ENCODE data around the gene SPNS3.

DNA sequence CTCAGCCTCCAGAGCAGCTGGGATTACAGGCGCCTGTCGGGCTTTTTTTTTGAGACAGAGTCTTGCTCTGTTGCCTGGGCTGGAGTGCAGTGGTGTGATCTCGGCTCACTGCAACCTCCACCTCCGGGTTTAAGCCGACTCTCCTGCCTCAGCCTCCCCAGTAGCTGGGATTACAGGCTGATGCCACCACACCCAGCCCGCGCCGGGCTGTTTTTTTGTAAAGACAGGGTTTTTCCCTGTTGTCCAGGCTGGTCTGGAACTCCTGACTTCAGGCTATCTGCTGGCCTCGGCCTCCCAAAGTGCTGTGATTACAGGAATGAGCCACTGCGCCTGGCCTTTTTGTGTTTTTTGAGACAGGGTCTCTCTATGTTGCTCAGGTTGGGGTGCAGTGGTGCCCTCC lies 27.4 kb upstream of the SPNS3 start:
- TF ChIP-seq, protein P1, sequence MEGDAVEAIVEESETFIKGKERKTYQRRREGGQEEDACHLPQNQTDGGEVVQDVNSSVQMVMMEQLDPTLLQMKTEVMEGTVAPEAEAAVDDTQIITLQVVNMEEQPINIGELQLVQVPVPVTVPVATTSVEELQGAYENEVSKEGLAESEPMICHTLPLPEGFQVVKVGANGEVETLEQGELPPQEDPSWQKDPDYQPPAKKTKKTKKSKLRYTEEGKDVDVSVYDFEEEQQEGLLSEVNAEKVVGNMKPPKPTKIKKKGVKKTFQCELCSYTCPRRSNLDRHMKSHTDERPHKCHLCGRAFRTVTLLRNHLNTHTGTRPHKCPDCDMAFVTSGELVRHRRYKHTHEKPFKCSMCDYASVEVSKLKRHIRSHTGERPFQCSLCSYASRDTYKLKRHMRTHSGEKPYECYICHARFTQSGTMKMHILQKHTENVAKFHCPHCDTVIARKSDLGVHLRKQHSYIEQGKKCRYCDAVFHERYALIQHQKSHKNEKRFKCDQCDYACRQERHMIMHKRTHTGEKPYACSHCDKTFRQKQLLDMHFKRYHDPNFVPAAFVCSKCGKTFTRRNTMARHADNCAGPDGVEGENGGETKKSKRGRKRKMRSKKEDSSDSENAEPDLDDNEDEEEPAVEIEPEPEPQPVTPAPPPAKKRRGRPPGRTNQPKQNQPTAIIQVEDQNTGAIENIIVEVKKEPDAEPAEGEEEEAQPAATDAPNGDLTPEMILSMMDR (IDR thresholded peaks at IDR 0.05; ENCODE audit: poor library complexity, severe bottlenecking) = no peak
- no peak for TF ChIP-seq MXI1 (conservative IDR thresholded peaks at IDR 0.05; ENCODE audit: poor library complexity, severe bottlenecking)
- no peak for TF ChIP-seq EZH2 (IDR thresholded peaks at IDR 0.05; ENCODE audit: borderline replicate concordance, insufficient read depth, low read length, poor library complexity, severe bottlenecking)
- TF ChIP-seq POLR2AphosphoS5 (IDR thresholded peaks at IDR 0.05) = no peak
- no peak for TF ChIP-seq SMC3 (conservative IDR thresholded peaks at IDR 0.05; ENCODE audit: poor library complexity)
- TF ChIP-seq EP300 (conservative IDR thresholded peaks at IDR 0.05; ENCODE audit: poor library complexity, severe bottlenecking) = no peak
